D721Med (cell line): ENCODE measurements around the gene YY1.
"Not testable (repeated sequence)": the region's sequence is repeated elsewhere in the genome, so short reads cannot be mapped to it uniquely, and the experiment has no call there.

Experiments
- DNase-seq: peaks from one replicate; pipeline ENCODE4 v3.0.0; 2011; ENCODE audit warnings: low spot score; ENCODE audit not compliant: insufficient read length
- FAIRE-seq: peaks from 2 replicates; lab custom pipeline; 2011; peaks lifted over from hg19 to GRCh38; lab: Jason Lieb, UNC
- TF ChIP-seq, protein P1 (sequence below): IDR thresholded peaks from 2 replicates; pipeline ENCODE4 v1.5.1; 2012; ENCODE audit warnings: mild to moderate bottlenecking, control low read depth; ENCODE audit not compliant: insufficient read depth; ENCODE audit errors: missing control alignments

YY1 gene

DNA sequence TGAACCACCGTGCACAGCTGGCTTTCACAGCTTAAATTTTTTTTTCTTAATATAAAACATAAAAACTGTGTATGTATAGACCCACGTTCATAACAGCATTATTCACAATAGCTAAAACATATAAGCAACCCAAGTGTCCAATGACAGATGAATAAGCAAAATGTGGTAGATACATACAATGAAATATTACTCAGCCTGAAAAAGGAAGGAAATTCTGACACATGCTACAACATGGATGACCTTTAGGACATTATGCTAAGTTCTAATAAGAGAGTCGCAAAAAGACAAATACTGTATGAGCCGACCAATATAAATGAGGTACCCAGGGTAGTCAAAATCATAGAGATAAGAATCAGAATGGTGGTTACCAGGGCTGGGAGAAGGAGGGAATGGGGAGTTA lies 13.8 kb upstream of the YY1 start:
- TF ChIP-seq, protein P1, sequence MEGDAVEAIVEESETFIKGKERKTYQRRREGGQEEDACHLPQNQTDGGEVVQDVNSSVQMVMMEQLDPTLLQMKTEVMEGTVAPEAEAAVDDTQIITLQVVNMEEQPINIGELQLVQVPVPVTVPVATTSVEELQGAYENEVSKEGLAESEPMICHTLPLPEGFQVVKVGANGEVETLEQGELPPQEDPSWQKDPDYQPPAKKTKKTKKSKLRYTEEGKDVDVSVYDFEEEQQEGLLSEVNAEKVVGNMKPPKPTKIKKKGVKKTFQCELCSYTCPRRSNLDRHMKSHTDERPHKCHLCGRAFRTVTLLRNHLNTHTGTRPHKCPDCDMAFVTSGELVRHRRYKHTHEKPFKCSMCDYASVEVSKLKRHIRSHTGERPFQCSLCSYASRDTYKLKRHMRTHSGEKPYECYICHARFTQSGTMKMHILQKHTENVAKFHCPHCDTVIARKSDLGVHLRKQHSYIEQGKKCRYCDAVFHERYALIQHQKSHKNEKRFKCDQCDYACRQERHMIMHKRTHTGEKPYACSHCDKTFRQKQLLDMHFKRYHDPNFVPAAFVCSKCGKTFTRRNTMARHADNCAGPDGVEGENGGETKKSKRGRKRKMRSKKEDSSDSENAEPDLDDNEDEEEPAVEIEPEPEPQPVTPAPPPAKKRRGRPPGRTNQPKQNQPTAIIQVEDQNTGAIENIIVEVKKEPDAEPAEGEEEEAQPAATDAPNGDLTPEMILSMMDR, result no peak
- no peak for FAIRE-seq
- DNase-seq, result no peak

- FAIRE-seq (no peak), DNase-seq (no peak)
- TF ChIP-seq, protein P1, result no peak
Observed at GRCh38 chr14:100230361-100230760, 8.6 kb upstream of the YY1 start.

- FAIRE-seq, result no peak
- TF ChIP-seq, protein P1, result no peak
- DNase-seq, result no peak
Observed at GRCh38 chr14:100234511-100234910, 4.4 kb upstream of the YY1 start.

DNA sequence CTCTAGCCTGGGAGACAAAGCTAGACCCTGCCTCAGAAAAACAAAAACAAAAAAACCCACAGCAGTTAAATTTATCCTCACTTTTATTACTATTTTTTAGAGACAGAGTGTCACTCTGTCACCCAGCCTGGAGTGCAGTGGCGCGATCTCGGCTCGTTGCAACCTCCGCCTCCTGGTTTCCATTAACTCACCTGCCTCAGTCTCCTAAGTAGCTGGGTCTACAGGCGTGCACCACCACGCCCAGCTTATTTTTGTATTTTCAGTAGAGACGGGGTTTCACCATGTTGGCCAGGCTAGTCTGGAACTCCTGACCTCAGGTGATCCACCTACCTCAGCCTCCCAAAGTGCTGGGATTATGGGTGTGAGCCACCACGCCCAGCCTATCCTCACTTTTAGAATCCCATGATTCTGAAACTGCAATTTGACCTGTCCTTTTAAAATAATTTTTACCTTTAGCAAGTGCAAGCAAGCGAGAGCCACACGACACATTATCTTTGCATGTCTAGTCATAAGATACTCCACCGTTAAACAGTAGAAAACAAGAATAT lies 2.6 kb upstream of the YY1 start:
- not testable (repeated sequence) for DNase-seq, FAIRE-seq

GRCh38 chr14:100236881-100237280 lies 2.1 kb upstream of the YY1 start:
- TF ChIP-seq, protein P1, result no peak
- peak; percentile 11 for FAIRE-seq
- no peak for DNase-seq

- TF ChIP-seq, protein P1, result no peak
- FAIRE-seq (no peak), DNase-seq (no peak)
Observed at GRCh38 chr14:100237735-100238418, 1.1 kb upstream of the YY1 start.

DNA sequence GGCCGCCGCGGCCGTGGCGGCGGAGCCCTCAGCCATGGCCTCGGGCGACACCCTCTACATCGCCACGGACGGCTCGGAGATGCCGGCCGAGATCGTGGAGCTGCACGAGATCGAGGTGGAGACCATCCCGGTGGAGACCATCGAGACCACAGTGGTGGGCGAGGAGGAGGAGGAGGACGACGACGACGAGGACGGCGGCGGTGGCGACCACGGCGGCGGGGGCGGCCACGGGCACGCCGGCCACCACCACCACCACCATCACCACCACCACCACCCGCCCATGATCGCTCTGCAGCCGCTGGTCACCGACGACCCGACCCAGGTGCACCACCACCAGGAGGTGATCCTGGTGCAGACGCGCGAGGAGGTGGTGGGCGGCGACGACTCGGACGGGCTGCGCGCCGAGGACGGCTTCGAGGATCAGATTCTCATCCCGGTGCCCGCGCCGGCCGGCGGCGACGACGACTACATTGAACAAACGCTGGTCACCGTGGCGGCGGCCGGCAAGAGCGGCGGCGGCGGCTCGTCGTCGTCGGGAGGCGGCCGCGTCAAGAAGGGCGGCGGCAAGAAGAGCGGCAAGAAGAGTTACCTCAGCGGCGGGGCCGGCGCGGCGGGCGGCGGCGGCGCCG lies 381 bp downstream of the YY1 start:
- TF ChIP-seq, protein P1, result no peak
- DNase-seq, result no peak
- FAIRE-seq, result no peak
